Upper lobe of left lung (tissue), 6 donors: ENCODE measurements around the gene SPINT2. TPM values are rescaled to one million over a fixed set of nuclear protein-coding genes. Genes with fewer than 3 reads are reported as not detected.

Experiments
- ATAC-seq, 2 donors: fragments of 200-7000 bp; cut with Tn5 transposase; one replicate each; pipeline ENCODE4 v1.9.1; 2022; ENCODE audit warnings: mild to moderate bottlenecking in 2 of 2, moderate library complexity in 2 of 2; ENCODE audit not compliant: low FRiP score in 2 of 2
- DNase-seq, 2 donors: peaks; one replicate each; pipeline ENCODE4 v3.0.0-alpha.2; 2019 to 2020
- H3K27ac ChIP-seq, 4 donors: fragments of 200-600 bp; sonication (generic); one replicate each; pipeline ENCODE4 v1.5.1; 2016 to 2019
- H3K27me3 ChIP-seq, 4 donors: fragments of 200-600 bp; sonication (generic); one replicate each; pipeline ENCODE4 v1.5.1; 2017 to 2019
- H3K36me3 ChIP-seq, 4 donors: fragments of 200-600 bp; sonication (generic); one replicate each; pipeline ENCODE4 v1.5.1; 2016 to 2019
- H3K4me1 ChIP-seq, 4 donors: fragments of 200-600 bp; sonication (generic); one replicate each; pipeline ENCODE4 v1.5.1; 2018 to 2019
- H3K4me3 ChIP-seq, 4 donors: fragments of 200-600 bp; sonication (generic); one replicate each; pipeline ENCODE4 v1.5.1; 2017 to 2019; ENCODE audit warnings: mild to moderate bottlenecking in 2 of 4, moderate library complexity in 1 of 4
- H3K9me3 ChIP-seq, 4 donors: fragments of 200-600 bp; sonication (generic); one replicate each; pipeline ENCODE4 v1.5.1; 2018 to 2019
- EP300 ChIP-seq, 4 donors: sonication (generic); formaldehyde crosslinking; IDR thresholded peaks; one replicate each; pipeline ENCODE4 v1.5.1; 2017; ENCODE audit warnings: antibody characterized with exemption in 4 of 4, control low read depth in 2 of 4
- POLR2A ChIP-seq, 4 donors: fragments of 450-650 bp; IDR thresholded peaks; one replicate each; pipeline ENCODE4 v1.5.1; 2016 to 2017; ENCODE audit warnings: antibody characterized with exemption in 4 of 4, mild to moderate bottlenecking in 2 of 4
- POLR2AphosphoS5 ChIP-seq, 2 donors: sonication (generic); formaldehyde crosslinking; IDR thresholded peaks; one replicate each; pipeline ENCODE4 v1.5.1; 2017; ENCODE audit warnings: antibody characterized with exemption in 2 of 2
- WGBS, 2 donors: methylation state at CpG; one replicate each; pipeline ENCODE4 v1.1.5; 2017 to 2018; 5-methylcytosine and 5-hydroxymethylcytosine counted together
- total RNA-seq, 6 donors: library from RNA; depleted of rRNA in 4 of 6; stranded (reverse); fragments of >200 nt in 4 of 6; gene quantifications; one replicate each; pipeline versions ENCODE4 v1.1.0 to v1.2.1, GENCODE V29; 2016 to 2021
- TF ChIP-seq, protein P1 (sequence below), 6 experiments: fragments of 450-650 bp in 4 of 6; fragments of 200-600 bp in 2 of 6; sonication (generic) in 2 of 6; IDR thresholded peaks; one replicate each; pipeline ENCODE4 v1.5.1; 2016 to 2019; ENCODE audit warnings: antibody characterized with exemption in 6 of 6
- donor health status: DM: no; HTN: no; CAD: no; lungs with moderate emphysema.
- donor health status: DM: no; HTN: yes; CAD: no; lungs with severe emphysema.

Gene SPINT2
- total RNA-seq, 6 donors from 2014 or later = 192 to 583 (median 317) TPM

DNA sequence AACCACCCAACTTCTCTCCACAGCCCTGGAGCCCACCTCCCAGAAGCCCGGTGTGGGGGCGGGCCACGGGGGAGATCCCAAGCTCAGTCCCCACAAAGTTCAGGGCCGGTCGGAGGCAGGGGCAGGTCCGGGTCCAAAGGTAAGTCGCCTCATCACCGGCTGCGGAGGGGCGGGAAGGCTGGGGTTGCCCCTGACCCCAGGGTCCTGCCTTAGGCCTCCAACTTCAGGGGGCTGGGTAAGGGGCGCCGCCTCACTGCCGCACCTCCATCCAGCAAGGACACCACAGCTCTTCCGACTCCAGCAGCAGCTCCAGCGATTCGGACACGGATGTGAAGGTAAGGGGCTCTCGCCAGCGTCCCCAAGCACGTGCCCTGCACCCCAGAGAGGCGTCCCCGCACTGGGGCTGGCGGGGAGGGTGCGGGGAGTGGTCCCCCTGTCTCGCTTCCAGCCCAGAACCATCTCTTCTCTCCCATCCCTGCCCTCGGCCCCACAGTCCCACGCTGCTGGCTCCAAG is 40.0 kb downstream of the SPINT2 start:
- H3K27ac ChIP-seq = peak overlapping the region; percentile 61 to 87 (median 82)
- 82 to 84% methylated on average over 5 to 12 of the region's 27 CpGs for WGBS, 2 donors
- ATAC-seq (peak; percentile 3 to 6), DNase-seq (peak in 1 of 2 donors; percentile 78)
- TF ChIP-seq EP300 (IDR thresholded peaks at IDR 0.05) (no peak), POLR2A (IDR thresholded peaks at IDR 0.05) (no peak), POLR2AphosphoS5 (IDR thresholded peaks at IDR 0.05) (no peak)
- TF ChIP-seq, protein P1, sequence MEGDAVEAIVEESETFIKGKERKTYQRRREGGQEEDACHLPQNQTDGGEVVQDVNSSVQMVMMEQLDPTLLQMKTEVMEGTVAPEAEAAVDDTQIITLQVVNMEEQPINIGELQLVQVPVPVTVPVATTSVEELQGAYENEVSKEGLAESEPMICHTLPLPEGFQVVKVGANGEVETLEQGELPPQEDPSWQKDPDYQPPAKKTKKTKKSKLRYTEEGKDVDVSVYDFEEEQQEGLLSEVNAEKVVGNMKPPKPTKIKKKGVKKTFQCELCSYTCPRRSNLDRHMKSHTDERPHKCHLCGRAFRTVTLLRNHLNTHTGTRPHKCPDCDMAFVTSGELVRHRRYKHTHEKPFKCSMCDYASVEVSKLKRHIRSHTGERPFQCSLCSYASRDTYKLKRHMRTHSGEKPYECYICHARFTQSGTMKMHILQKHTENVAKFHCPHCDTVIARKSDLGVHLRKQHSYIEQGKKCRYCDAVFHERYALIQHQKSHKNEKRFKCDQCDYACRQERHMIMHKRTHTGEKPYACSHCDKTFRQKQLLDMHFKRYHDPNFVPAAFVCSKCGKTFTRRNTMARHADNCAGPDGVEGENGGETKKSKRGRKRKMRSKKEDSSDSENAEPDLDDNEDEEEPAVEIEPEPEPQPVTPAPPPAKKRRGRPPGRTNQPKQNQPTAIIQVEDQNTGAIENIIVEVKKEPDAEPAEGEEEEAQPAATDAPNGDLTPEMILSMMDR (IDR thresholded peaks at IDR 0.05) = no peak
- no peaks in the 10 kb centered on the region for H3K9me3 ChIP-seq
- H3K4me3 ChIP-seq = peak overlapping the region in 3 of 4 donors; percentile 40 to 50 (median 41)
- H3K4me1 ChIP-seq = peaks cover 10 to 24% (median 13%) of the 10 kb centered on the region in 4 donors
- peaks cover 0 to 34% (median 22%) of the 10 kb centered on the region in 4 donors for H3K36me3 ChIP-seq
- H3K27me3 ChIP-seq = no peaks in the 10 kb centered on the region

DNA sequence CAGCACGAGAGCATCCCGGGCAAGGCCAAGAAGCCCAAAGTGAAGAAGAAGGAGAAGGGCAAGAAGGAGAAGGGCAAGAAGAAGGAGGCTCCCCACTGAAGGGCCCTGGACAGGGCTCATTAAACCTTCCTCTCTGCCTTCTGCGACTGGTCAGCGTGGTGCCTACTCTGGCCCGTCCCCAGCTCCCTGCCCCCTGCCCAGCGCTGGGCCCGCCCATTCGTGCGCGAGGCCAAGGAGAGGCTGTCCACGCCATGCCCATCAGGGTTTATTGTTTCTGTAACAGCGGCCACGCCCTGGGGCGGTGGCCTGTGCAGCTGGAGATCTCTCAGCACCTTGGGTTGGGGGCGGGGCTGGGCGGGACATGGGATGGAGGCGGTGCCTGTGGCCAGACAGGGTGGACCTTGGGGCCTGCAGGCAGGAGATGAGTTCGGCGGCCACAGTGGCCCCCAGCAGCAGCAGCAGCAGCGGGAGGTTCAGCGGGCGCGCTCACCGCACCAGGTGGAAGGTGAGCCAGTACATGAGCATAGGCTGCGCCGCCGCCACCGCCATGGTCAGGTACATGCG is 40.6 kb downstream of the SPINT2 start:
- 52 to 79% methylated on average over 3 to 18 of the region's 29 CpGs for WGBS, 2 donors
- H3K27ac ChIP-seq = peak overlapping the region; percentile 61 to 87 (median 82)
- peaks cover 0 to 36% (median 22%) of the 10 kb centered on the region in 4 donors for H3K36me3 ChIP-seq
- no peaks in the 10 kb centered on the region for H3K27me3 ChIP-seq
- peak overlapping the region in 3 of 4 donors; percentile 40 to 50 (median 41) for H3K4me3 ChIP-seq
- TF ChIP-seq POLR2AphosphoS5 (IDR thresholded peaks at IDR 0.05) (peak; percentile 20 to 83), EP300 (IDR thresholded peaks at IDR 0.05) (no peak), POLR2A (IDR thresholded peaks at IDR 0.05) (peak in 1 of 4 donors; percentile 81)
- TF ChIP-seq, protein P1 (IDR thresholded peaks at IDR 0.05) = no peak
- DNase-seq (peak; percentile 94 to 95), ATAC-seq (peak; percentile 64 to 94)
- H3K9me3 ChIP-seq = no peaks in the 10 kb centered on the region
- H3K4me1 ChIP-seq = peaks cover 10 to 24% (median 13%) of the 10 kb centered on the region in 4 donors

DNA sequence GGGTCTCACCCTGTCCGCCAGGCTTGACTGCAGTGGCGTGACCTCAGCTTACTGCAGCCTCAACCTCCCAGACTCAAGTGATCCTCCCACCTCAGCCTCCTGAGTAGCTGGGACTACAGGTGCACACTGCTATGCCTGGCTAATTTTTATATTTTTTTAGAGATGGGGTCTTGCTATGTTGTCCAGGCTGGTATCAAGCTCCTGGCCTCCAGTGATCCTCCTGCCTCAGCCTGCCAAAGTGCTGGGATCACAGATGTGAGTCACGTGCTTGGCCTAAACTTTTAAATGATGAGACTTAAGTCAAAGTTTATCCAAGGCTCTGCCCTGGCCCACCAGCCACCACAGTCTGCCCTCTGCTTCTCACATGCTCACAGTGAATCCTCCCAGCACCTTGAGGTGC is 41.9 kb downstream of the SPINT2 start:
- H3K36me3 ChIP-seq = peaks cover 0 to 36% (median 22%) of the 10 kb centered on the region in 4 donors
- ATAC-seq = no peak
- no peak for TF ChIP-seq POLR2AphosphoS5 (IDR thresholded peaks at IDR 0.05)
- TF ChIP-seq, protein P1 (IDR thresholded peaks at IDR 0.05) = no peak
- no peak for TF ChIP-seq EP300 (IDR thresholded peaks at IDR 0.05)
- TF ChIP-seq POLR2A (IDR thresholded peaks at IDR 0.05) = no peak
- no peaks in the 10 kb centered on the region for H3K9me3 ChIP-seq
- H3K27ac ChIP-seq = no peak overlapping the region
- H3K4me1 ChIP-seq = peaks cover 10 to 24% (median 13%) of the 10 kb centered on the region in 4 donors
- H3K27me3 ChIP-seq = no peaks in the 10 kb centered on the region
- 82 to 93% methylated on average over 3 of the region's 3 CpGs for WGBS, 2 donors
- no peak overlapping the region for H3K4me3 ChIP-seq
- no peak for DNase-seq

DNA sequence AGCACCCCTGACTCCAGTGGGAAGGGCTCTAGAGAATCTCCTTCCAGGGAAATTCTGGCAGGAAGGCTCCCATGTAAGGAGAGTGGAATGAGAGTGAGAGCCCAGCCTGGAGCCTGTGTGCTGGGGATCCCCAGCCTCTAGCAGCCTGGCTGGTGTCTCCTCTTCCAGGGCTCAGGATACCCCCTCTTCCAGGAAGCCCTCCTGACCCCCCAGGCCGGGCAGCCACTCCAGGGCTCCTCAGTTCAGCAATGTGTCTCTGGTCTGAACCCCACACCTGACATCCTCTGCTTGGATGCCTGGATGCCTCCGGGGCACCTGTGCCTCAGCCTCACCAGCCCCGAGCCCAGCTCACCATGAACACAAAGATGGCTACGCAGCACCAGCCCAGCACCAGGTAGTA is 42.7 kb downstream of the SPINT2 start:
- Histone ChIP-seq H3K27me3 (no peaks in the 10 kb centered on the region), H3K36me3 (peaks cover 0 to 36% (median 22%) of the 10 kb centered on the region in 4 donors), H3K4me1 (peaks cover 10 to 24% (median 13%) of the 10 kb centered on the region in 4 donors), H3K9me3 (no peaks in the 10 kb centered on the region), H3K4me3 (no peak overlapping the region), H3K27ac (no peak overlapping the region)
- DNase-seq (no peak), ATAC-seq (no peak)
- 92 to 97% methylated on average over 4 of the region's 4 CpGs for whole genome bisulfite sequencing, 2 donors
- TF ChIP-seq EP300 (IDR thresholded peaks at IDR 0.05) = no peak

DNA sequence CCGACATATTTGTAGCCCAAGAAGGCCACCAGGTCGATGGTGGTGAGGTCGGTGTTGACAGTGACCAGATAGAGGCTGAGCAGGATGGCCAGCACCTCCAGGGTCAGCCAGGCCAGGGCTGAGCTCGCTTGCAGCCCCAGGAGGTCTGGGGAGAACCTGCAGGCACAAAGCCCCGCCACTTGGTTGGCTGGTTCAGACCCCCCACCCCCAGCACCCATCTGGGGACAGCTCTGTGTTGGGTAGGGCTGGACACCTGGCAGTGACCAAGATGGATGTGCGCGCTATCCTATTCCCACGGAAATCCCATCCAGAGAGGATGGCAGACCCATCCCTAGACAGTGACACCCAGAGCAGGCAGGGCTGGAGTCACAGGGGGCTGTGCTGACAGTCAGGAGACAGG is 43.2 kb downstream of the SPINT2 start:
- peaks cover 10 to 24% (median 13%) of the 10 kb centered on the region in 4 donors for H3K4me1 ChIP-seq
- TF ChIP-seq, protein P1 (IDR thresholded peaks at IDR 0.05) = no peak
- TF ChIP-seq EP300 (IDR thresholded peaks at IDR 0.05) (no peak), POLR2AphosphoS5 (IDR thresholded peaks at IDR 0.05) (no peak), POLR2A (IDR thresholded peaks at IDR 0.05) (no peak)
- no peak for ATAC-seq
- no peaks in the 10 kb centered on the region for H3K27me3 ChIP-seq
- DNase-seq = no peak
- H3K9me3 ChIP-seq = no peaks in the 10 kb centered on the region
- peaks cover 0 to 36% (median 22%) of the 10 kb centered on the region in 4 donors for H3K36me3 ChIP-seq
- WGBS, 2 donors = 91 to 93% methylated on average over 4 to 8 of the region's 8 CpGs
- no peak overlapping the region for H3K27ac ChIP-seq
- H3K4me3 ChIP-seq = no peak overlapping the region
